Dermis blood vessel endothelial cell (primary cell): Measurements from ENCODE around the gene HAND1. TPM values are rescaled to one million over a fixed set of nuclear protein-coding genes. Genes with fewer than 3 reads are reported as not detected.

Source experiments
- DNase-seq: peaks from one replicate; pipeline ENCODE4 v3.0.0; 2010
- total RNA-seq: library from RNA; depleted of rRNA; stranded (reverse); fragments of >200 nt; gene quantifications from 2 replicates; pipeline ENCODE4 v1.2.3, GENCODE V29; 2014

HAND1 gene
- total RNA-seq, 1 donor from 2014 or later, result not detected

DNA sequence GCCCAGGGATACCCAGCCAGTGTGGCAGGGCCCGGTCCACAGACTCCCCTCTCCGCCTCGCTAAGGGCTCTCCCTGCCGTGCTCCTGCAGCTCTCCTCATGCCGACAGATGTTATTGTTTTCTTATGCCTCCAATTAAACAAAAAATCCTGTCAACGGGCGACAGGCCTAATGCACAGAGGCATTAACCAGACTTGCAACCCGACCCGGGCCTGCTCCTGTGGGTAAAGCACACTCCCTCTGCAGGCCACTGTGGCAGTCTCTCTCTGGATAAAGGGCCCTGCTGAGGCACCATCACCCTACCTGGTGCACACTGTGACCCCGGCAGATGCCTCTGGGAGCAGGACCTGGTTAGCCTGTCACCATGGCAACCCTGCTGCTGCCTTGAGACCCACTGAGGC is 27.5 kb upstream of the HAND1 start:
- DNase-seq, result no peak

DNA sequence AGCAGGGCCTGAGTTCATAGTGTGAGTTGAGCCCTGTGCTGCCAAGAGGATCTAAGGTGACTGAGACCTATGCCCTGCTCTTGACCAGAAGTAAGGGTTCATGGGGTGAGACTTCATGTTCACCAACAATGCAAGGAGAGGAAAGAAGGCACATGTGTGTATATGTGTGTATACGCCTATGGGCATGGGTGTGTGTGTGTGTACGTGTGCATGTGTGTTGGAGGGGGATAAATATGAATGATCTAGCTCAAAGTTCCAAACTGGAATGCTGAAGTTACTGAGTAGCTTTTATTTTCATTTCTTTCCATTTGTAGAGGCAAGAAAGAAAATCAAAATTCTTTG is 25.6 kb upstream of the HAND1 start:
- no peak for DNase-seq

DNA sequence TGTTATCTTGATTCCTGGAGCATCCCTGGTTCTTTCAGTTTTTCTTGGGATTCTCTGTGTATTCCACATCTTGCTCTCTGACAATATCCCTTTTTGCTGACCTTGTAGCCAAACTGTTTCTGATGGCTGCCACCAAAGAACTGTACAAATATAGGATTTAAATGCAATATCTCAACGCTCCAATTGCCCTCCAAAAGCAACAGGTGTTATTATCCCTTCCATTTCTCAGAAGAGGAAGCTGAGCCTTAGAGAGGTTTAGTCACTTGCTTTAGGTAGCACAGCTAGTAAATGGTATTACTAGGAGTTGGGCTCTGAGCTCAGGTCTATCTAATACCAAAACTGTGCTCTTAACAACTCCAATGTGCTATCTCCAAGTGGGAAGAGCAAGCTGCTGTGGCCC is 24.2 kb upstream of the HAND1 start:
- no peak for DNase-seq

DNA sequence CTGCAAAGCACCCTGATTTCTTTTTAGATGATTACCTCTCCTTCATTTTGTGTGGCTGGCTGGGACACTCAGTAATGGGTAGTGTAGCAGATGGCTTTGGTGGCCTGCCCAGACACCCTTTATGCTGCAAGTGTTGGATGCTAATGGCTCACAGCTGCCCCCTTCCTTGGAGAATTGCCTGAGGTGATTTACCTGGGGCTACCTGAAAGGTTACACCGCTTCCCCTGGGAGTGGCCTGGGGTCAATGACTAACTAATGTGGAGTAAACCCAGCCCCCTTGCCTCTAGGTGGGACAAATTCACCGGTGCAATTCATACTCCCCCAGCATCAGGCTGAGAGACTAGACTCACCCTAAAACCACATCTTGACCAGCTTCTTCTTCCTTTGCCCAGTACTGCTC is 23.5 kb upstream of the HAND1 start:
- no peak for DNase-seq

DNA sequence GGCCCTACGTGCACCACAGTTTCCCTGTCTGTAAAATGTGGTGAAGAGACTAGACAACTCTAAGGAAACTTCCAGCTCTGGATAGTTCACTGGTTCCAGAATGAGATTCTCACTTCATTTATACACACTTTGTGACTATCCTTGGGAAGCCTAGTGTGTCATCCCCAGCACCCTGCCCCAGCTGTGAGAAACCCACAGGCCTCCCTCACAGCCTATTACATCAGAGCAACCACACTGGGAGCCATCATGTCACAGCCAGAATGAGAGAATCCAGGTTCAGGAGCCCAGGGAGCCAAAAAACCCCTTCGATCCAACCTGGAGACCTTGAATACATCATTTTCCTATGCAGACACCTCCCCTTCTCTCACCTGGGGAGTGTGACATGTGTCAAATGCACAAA is 21.0 kb upstream of the HAND1 start:
- DNase-seq, result no peak

DNA sequence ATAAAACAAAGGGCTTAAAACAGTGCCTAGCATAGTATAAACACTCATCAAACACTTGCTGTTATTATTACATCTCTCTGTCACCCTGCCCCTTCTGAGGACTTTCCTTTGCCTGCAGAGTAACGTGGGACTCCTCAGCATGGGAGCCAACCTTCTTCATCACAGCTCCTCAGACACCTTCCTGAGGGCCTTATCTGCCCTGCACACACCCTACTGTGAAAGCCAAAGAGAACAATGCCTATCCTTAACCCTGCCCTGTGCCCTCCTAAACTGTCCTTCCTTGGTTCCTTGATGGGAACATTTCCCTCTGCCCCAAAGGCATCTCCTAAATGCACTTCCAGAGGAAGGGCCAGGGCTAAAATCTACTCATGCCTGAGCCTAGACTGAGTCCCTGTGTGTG is 20.6 kb upstream of the HAND1 start:
- DNase-seq, result no peak

DNA sequence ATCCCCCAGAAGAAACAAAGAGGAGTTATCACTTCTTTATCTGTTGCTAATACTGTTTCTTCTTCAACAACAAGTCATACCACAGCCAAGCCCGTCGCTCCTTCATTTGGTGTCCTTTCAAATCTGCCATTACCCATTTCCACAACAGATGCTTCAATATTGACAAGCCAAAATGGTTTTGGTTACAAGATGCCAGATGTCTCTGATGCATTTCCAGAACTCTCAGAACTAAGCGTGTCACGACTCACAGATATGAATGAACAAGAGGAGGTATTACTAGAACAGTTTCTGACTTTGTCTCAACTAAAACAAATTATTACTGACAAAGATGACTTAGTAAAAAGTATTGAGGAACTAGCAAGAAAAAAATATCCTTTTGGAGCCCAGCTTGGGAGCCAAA is 16.0 kb upstream of the HAND1 start:
- DNase-seq, result no peak

DNA sequence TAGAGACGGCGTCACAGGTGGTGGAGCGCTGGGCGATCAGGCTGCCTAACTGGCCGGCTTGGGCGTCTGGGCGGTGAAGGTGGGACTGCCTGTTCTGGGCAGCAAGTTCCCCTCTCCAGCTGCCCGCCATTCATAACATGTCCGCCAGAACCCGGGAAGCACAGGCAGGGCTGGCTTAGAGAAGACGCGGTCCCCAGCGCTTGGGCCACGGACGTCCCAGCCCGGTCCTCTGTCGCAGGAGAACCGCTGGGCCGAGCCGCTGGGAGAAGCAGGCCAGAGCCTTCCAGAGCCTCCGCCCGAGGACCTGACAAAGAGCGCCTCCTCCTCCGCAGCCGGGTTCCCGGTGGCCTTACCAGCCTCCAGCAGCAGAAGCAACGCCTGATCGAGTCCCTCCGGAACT is 15.2 kb upstream of the HAND1 start:
- DNase-seq, result no peak

DNA sequence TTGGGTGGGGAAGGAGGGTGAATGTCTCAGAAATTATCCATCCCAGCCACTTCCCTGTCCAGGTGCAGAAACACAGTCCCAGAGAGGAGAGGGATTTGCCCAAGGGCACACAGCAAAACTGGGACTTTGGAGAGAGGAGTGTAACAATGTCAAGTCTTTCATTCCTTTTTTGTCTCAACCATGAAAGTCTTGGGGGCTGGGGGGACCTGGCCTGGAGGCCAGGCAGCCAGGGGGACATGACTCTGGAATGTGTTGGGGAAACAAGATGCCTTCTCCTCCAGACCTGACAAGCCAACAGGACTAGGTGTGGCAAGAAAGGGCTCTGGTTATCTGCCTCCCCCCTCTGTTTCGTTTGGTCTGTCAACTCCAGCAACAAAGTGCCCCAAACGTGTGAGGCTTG is 13.9 kb upstream of the HAND1 start:
- no peak for DNase-seq

DNA sequence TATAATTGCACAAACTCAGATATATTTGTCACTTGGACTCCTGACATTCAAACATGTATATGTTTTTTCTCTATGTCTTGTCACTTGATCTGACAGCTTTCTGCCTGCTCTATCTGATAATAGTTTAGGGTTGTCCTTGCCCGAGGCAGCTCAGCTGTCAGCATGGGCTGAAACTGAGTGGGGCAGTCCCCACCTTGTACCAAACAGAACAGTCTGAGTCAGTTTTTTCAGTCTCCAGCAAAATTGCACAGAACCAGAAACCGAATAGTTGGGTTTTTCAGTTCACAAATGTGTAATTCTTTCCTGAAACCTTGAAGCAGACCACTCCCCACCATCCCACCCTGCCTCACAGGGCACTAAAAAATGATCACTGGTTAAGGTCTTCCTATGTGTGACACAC is 9.5 kb upstream of the HAND1 start:
- no peak for DNase-seq

DNA sequence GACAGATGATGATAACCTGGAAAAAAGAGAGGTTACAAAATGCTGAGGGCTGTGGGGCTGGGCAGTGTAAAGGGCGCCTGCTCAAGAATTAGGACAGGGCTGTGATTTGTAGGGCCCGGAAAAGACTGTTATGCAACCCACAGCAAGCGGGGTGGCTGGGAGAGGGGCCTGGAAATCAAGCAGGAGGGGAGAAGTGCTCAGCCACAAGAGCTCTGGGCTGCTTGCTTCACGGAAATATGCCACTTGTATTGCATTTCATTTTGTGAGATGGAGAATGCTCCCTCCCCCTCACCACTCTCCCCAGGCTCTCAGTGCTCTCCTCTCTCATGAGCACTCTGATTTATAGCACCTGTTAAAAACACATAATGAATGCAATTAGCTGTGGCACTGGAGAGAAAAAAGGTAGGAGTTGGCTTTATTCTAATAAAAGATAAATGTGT is 8.4 kb upstream of the HAND1 start:
- DNase-seq, result no peak

DNA sequence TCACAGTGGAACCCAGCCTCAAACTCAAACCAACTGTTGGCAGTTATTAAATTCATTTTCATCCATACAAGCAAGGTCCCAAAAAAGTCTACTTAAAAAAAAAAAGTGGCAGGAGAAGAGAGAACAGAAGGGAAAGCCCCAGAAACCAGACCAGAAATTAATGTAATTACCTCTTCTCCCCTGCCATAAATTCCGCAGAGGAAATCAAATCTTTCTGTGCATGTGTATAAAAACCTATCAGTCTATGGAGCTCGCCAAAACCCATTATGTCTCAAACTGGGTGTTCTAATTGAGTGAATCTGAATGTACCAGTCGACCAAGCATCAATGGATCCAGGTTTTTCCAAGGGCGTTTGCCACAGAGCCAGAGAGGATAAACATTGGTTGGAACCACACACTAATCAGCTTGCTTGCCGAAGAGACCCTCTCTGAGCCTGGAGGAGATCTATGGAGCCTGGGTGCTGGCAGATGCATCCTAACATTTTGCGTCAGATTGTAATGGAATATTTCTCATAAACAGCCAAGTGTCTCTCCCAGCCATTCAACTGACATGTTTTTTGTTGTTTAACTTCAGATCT is 7.9 kb upstream of the HAND1 start:
- no peak for DNase-seq

DNA sequence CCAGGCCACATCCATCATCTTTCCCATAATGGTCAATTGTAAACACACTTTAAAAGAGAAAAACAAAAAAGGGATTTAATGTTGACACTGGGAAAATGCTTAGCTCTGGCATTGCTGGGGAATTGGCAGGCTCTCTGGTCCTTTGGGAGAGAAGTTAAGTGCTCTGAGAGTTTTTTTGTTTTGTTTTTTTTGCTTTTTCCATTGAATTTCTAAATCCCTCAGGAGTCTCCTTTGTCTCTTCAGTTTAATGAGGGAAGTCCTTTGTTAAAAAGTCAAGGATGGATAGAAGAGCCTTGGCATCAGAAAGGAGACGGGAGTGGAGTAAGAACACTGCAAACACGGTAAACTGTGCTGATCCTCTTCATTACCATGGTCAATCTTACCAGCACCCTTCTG is 7.1 kb upstream of the HAND1 start:
- no peak for DNase-seq

DNA sequence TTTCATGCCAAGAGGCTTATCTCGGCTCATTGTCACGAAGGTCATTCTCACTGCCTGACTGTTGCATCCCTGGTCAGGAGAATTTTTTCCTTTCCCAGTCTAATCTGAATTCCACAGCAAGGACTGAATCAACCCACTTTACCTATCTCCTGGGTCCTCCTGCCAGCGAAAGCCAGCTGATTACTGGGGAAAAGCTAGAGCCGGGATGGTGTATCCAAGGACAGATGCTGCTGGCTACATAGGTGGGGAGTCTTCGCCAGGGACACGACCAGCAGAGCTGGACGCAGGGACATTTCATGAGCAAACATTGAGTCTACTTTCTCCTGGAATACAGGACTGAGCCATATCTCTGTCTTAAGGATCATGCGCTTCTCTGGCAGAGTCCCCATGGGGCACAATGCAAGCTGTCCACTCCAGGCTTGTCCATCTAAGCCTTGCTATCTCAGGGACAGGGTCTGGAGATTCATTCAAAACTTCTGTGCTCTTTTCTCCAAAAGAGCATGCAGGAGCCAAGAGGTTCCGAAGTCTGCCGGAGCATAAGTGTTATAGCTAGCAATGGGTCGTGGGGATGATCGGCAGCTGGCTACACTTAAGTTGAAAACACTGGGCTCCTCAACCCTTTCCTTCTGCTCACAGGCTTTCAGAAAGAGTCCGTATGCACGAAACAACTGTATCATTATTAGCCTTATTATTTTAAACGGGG is 6.5 kb upstream of the HAND1 start:
- DNase-seq, result no peak

DNA sequence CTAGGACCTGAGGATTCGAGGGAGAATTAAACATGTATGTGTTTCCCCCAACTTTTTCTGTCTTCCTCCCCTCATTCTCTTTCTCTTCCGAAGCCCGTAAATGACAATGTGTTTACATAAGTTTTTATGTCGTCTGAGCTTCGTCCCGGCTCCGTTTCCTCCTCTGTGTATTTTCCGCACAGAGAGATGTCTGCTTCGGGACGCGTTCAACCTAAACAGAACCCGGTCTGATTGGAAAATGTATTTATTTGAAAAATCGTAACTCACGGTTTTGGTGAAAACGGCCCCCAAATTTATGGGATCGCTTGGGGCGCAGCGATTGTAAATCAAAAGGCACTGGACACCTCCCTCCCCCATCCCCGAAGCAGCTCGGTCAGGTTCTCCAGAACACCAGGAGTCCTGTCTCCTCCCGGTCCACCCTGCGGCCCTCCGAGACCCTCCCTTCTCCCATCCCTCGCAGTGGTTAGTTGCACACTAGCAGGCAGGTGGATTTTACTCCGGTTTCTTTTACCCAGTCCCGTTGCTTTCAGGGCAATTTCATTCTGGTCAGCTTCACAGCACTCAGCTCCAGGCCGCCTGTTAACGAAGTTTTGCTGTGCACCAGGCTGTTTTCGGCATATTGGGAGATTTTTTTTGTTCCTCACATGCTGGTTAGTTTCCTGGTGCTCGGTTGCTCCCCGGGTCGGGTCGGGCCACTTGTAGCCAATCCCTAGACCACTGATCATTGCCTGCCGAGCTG is 5.8 kb upstream of the HAND1 start:
- no peak for DNase-seq

DNA sequence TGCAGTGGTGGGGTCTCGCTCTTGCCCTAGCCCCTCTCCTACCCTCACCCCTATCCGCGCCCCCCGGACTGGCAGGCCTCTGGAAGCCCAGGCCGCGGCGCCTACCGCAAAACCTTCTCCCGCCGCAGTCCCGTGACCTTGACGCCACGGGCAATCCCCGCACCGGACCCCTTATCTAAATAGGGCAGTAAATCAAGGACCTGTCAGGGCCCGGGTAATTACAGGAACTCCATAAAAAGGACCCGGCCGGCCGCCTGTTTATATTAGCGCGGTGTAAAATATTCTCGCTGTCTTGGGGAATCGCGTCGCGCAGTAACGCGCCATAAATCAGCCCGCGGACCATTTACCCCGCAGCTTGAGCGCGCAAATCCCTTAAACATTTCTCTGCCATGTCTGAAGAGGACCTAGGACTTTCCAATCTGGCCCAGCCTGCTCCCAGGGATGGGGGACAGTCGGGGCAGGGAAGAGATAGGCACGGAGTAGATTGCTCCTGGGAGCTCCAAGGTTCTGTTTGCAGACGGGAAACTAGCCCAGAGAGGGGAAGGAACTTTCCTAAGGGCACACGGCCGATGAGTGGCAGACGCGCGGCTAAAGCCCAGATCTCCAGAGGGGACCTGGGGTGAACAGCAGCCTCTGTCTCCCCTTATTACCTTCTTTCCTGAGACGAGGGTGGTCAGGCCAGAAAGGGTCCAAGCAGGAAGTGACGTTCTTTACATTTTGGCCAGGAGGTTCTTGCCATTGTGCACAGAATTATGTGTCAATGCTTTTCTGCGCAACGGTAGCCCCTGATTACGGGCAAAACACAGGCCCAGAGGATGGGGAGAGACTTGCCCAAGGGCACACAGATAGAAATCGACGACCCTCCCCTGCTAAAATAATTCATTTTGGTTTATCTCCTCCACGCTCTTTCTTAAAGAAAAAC is 4.8 kb upstream of the HAND1 start:
- no peak for DNase-seq

DNA sequence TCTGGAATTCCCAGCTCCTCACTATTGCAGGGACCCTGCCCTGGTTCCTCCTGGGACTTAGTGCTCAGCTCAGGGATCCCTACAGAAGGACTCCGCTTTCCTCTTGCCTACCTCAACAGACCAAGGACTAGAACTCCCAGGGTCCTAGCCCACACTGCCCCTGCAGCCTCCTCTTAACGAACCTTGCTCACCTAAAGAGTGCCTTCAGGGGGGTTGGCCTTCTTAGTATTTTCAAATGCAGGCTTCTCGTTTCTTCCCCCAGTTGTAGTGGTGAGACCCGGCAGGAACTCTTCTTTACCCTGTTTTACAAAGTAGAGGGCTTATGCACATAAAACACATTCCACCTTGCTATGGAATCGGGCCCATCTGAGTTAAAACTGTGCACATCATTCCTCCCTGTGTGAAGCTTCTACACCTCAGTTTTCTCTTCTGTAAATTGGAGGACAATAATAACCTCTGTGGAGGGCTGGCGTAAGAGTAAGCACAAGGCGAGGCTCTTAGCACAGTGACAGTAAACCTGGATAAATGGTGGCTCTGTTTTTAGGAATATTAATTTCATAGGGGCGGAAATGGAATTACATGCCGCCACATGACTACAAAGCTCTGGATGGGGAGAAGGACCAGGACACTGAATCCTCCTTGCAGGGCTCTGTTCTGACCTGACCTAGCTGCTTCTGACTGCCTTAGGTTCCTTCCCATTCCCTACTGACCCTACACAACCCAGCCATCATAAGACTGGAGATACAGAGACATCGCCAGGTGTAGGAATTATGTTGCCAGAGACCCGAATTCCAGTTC is 3.8 kb upstream of the HAND1 start:
- DNase-seq, result no peak

DNA sequence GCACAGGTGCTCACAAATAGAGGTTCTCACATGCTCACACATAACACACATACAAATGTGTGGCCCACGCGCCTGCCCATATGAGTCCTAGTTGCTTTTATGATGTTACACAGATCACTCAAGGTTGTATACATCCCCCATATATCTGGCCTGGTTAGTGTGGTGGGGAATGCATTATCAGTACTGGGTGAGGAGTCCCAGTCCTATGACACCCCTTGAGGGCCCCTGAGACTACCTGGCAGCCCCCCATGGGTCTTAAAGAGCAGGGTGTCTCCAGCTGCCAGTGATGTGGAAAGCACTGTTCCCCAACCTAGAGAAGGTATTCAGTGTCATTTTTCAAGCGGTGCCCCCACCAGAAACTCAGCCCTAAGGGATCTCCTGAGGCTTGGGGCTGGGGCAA is 2.8 kb upstream of the HAND1 start:
- DNase-seq, result no peak

DNA sequence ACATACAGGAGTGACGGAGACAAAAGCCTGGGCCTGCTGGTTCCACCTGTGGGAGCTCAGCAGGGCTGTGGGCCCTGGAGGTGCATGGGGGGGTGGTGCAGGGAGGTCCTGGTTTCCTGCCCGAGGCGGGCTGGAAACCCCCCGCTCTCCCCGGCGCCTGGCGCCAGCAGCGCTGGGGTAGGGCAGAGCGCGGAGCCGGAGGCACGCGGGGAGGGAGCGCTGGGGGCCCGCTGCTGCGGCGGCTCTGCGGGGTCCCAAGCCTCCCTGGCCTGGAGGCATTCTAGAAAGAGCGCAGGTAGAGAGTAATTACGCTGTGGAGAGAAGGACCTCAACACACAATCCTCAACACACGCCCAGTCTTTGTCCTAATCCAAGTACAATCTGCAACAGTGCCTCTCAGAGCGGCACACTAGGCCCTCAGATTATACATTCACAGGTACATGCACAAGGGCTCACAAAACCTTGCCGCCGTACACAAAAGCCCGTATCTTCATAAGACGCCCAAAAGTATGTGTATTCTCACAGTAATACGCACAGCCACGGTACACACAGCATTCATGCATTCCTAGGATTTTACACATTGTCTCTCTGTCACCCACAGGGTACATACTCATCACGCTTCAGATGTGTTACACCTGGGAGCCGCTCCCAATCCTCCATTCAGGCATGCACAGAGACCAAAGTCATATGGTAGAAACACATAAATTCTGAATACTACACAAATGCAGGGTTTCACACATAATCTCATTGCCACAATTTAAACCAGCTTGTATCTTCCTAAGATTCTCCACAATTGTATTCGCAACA is 2.1 kb upstream of the HAND1 start:
- DNase-seq, result no peak

DNA sequence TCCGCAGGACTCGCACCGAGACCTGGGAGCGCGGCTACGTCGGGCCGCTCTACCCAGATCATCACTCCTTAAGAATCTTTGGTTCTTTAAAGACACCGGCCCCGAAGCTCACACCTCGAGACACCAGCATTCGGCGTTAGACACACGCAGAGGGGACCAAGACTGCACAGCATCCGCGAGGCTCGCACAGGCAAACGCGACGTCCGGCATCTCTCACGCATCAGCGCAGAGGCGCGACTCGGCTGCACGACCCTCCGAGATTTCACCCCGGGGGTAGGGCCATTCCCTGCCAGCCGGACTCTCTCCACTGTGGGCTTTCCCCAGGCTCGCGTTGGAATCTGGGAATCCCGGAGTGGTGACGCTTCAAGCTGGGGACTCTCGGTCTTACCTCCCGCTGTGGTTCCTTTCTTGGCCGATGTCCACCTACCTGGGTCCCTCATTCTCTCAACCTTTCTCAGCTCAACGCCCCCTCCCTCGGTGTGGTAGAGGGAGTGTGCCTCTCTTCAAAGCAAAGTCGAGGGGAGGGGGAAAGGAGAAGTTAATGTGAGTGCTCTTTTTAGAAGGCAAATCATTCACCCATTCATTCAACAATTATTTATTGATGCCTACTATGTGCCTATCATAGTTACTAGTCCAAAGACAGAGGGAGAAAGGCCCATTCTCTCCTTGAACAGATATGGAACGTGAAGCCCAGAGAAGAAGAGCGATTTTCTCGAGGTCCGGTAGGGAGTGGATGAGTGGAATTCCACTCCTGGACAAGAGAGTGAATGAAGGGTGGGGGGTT is 1.3 kb upstream of the HAND1 start:
- DNase-seq, result no peak

DNA sequence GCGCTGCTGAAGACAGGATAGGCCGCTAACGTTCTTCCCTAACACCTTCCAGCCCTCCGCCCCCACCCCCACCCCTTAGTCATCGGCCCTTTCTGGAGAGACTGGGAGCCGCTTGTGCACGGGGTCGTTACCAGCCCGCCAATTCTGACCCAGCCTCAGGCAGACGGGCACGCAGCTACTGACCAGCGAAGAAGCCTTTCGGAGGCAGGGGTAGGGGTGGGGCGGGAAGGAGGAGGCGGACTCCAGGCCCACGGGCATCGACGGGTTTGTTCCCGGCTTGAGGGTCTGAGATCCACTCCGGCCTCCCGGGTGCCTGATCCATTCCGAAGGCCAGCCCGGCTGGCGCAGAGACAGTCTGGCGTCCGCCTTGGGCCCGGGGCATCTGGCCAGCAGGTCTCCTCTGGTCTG is 729 bp upstream of the HAND1 start:
- DNase-seq, result no peak
